H1 (cell line): ENCODE results near the gene SLC2A13. TPM values are rescaled to one million over a fixed set of nuclear protein-coding genes. Genes with fewer than 3 reads are reported as not detected.

Source experiments
- CTCF ChIA-PET: fragments of 300-600 bp; sonication (Branson Sonifier 250); formaldehyde crosslinking; loops from one replicate; lab custom pipeline; 2021; ENCODE audit not compliant: partially characterized antibody; lab: Charles Lee
- POLR2A ChIA-PET: fragments of 300-600 bp; sonication (Branson Sonifier 250); formaldehyde crosslinking; loops from one replicate; lab custom pipeline; 2021; ENCODE audit warnings: inconsistent platforms; ENCODE audit not compliant: partially characterized antibody; lab: Charles Lee
- DNase-seq, 2 experiments: peaks; one replicate each; pipeline versions ENCODE4 v3.0.0 to v3.0.0-alpha.2; 2010 to 2022; ENCODE audit warnings: low spot score in 2 of 2, low read depth in 1 of 2, mixed read lengths in 1 of 2
- FAIRE-seq: peaks from 2 replicates; lab custom pipeline; 2011; peaks lifted over from hg19 to GRCh38; lab: Jason Lieb, UNC
- H2AFZ ChIP-seq: 2 replicates; pipeline ENCODE4 v1.8.1; 2012; ENCODE audit warnings: low read length, inconsistent platforms
- H2AK5ac ChIP-seq: 2 replicates; pipeline ENCODE4 v1.6.1; 2013; ENCODE audit warnings: low read depth, low read length
- H2BK120ac ChIP-seq: replicated peaks from 2 replicates; pipeline ENCODE3; 2013; ENCODE audit warnings: low read depth, low read length, inconsistent platforms
- H2BK12ac ChIP-seq: 2 replicates; pipeline ENCODE4 v1.6.1; 2013; ENCODE audit warnings: low read depth, low read length
- H2BK15ac ChIP-seq: 2 replicates; pipeline ENCODE4 v1.6.1; 2013; ENCODE audit warnings: low read length
- H2BK20ac ChIP-seq: 2 replicates; pipeline ENCODE4 v1.6.1; 2013; ENCODE audit warnings: low read length
- H2BK5ac ChIP-seq: 2 replicates; pipeline ENCODE4 v1.6.1; 2013; ENCODE audit warnings: low read depth, low read length
- H3K14ac ChIP-seq: 2 replicates; pipeline ENCODE4 v1.6.1; 2013; ENCODE audit warnings: inconsistent platforms; ENCODE audit not compliant: insufficient read length
- H3K18ac ChIP-seq: 2 replicates; pipeline ENCODE4 v1.6.1; 2013; ENCODE audit warnings: low read length; ENCODE audit errors: extremely low read depth
- H3K23ac ChIP-seq: 2 replicates; pipeline ENCODE4 v1.6.1; 2013; ENCODE audit warnings: inconsistent platforms; ENCODE audit not compliant: insufficient read length
- H3K23me2 ChIP-seq: 2 replicates; pipeline ENCODE4 v1.6.1; 2013; ENCODE audit warnings: low read depth, low read length
- H3K27ac ChIP-seq: 2 replicates; pipeline ENCODE4 v1.6.1; 2011; ENCODE audit warnings: low read depth, low read length, inconsistent platforms
- H3K27me3 ChIP-seq, 4 experiments: replicated peaks in 1 of 4; 1 replicate in 1 of 4; 2 replicates in 3 of 4; pipeline versions ENCODE4 v1.6.1 to v1.8.1; 2011 to 2013; ENCODE audit warnings: low read length in 3 of 4, mild to moderate bottlenecking in 3 of 4, inconsistent platforms in 2 of 4, mixed read lengths in 2 of 4, moderate library complexity in 1 of 4; ENCODE audit not compliant: control insufficient read depth in 3 of 4, insufficient read depth in 3 of 4; ENCODE audit errors: extremely low read depth in 1 of 4
- H3K36me3 ChIP-seq, 4 experiments: 2 replicates each; pipeline versions ENCODE4 v1.6.1 to v1.8.1; 2011 to 2013; ENCODE audit warnings: mild to moderate bottlenecking in 4 of 4, low read length in 3 of 4, moderate library complexity in 2 of 4, control low read depth in 1 of 4, inconsistent platforms in 1 of 4; ENCODE audit not compliant: insufficient read depth in 4 of 4, control insufficient read depth in 2 of 4
- H3K4ac ChIP-seq: replicated peaks from 2 replicates; pipeline ENCODE3; 2013; ENCODE audit warnings: low read length, low read depth, mixed read lengths, inconsistent platforms; ENCODE audit not compliant: insufficient read length
- H3K4me1 ChIP-seq, 4 experiments: replicated peaks in 1 of 4; 1 replicate in 1 of 4; 2 replicates in 3 of 4; pipeline versions ENCODE4 v1.6.1 to v1.8.1; 2011 to 2013; ENCODE audit warnings: low read length in 3 of 4, inconsistent platforms in 2 of 4, mixed read lengths in 1 of 4; ENCODE audit not compliant: insufficient read depth in 4 of 4, control insufficient read depth in 3 of 4
- H3K4me2 ChIP-seq, 2 experiments: 2 replicates each; pipeline versions ENCODE4 v1.6.1 to v1.8.1; 2011 to 2013; ENCODE audit warnings: low read depth in 2 of 2, low read length in 2 of 2, control low read depth in 1 of 2, inconsistent platforms in 1 of 2, mild to moderate bottlenecking in 1 of 2; ENCODE audit not compliant: insufficient read depth in 1 of 2
- H3K4me3 ChIP-seq, 4 experiments: fragments of 200-600, 300-600 bp in 1 of 4; sonication (generic), shearing (Covaris generic), sonication (Bioruptor Twin) in 1 of 4; 2 replicates each; pipeline versions ENCODE4 v1.5.1 to v1.8.1; 2011 to 2016; ENCODE audit warnings: low read length in 4 of 4, low read depth in 3 of 4, control low read depth in 2 of 4, inconsistent platforms in 2 of 4, mild to moderate bottlenecking in 2 of 4, mixed read lengths in 1 of 4, moderate library complexity in 1 of 4; ENCODE audit not compliant: insufficient read depth in 2 of 4; ENCODE audit errors: extremely low read depth in 1 of 4
- H3K56ac ChIP-seq: replicated peaks from 2 replicates; pipeline ENCODE3; 2013; ENCODE audit warnings: low read depth, mild to moderate bottlenecking, mixed read lengths, low read length, inconsistent platforms; ENCODE audit not compliant: insufficient read length
- H3K79me1 ChIP-seq: 2 replicates; pipeline ENCODE4 v1.6.1; 2013; ENCODE audit warnings: low read depth, low read length, control low read depth
- H3K79me2 ChIP-seq, 2 experiments: 2 replicates each; pipeline versions ENCODE4 v1.6.1 to v1.8.1; 2012 to 2013; ENCODE audit warnings: low read length in 2 of 2, mild to moderate bottlenecking in 2 of 2, inconsistent platforms in 1 of 2; ENCODE audit not compliant: insufficient read depth in 2 of 2, control insufficient read depth in 1 of 2
- H3K9ac ChIP-seq, 4 experiments: replicated peaks in 1 of 4; 1 replicate in 1 of 4; 2 replicates in 3 of 4; pipeline versions ENCODE4 v1.6.1 to v1.8.1; 2011 to 2013; ENCODE audit warnings: low read depth in 3 of 4, low read length in 3 of 4, control low read depth in 2 of 4, mild to moderate bottlenecking in 2 of 4, moderate library complexity in 2 of 4, inconsistent platforms in 1 of 4; ENCODE audit errors: extremely low read depth in 1 of 4
- H3K9me3 ChIP-seq, 2 experiments: 2 replicates each; pipeline versions ENCODE4 v1.6.1 to v1.8.1; 2012 to 2013; ENCODE audit warnings: mild to moderate bottlenecking in 2 of 2, moderate library complexity in 2 of 2, control low read depth in 1 of 2, inconsistent platforms in 1 of 2, low read depth in 1 of 2, low read length in 1 of 2, mixed read lengths in 1 of 2; ENCODE audit not compliant: insufficient read depth in 2 of 2
- H4K20me1 ChIP-seq, 2 experiments: replicated peaks in 1 of 2; 2 replicates each; pipeline versions ENCODE3 to v1.8.1; 2011 to 2013; ENCODE audit warnings: inconsistent platforms in 2 of 2, low read length in 2 of 2, mild to moderate bottlenecking in 1 of 2; ENCODE audit not compliant: insufficient read depth in 2 of 2, control insufficient read depth in 1 of 2
- H4K5ac ChIP-seq: 2 replicates; pipeline ENCODE4 v1.6.1; 2013; ENCODE audit warnings: low read length, low read depth, mixed read lengths, inconsistent platforms; ENCODE audit not compliant: insufficient read length
- H4K8ac ChIP-seq: 2 replicates; pipeline ENCODE4 v1.8.0; 2013; ENCODE audit warnings: mild to moderate bottlenecking, moderate library complexity, low read length, inconsistent platforms; ENCODE audit not compliant: insufficient read depth; ENCODE audit errors: extremely low read depth
- H4K91ac ChIP-seq: replicated peaks from 2 replicates; pipeline ENCODE3; 2013; ENCODE audit warnings: low read length, mixed read lengths, inconsistent platforms; ENCODE audit not compliant: insufficient read length
- POU5F1 ChIP-seq: IDR thresholded peaks from 2 replicates; pipeline ENCODE4 v1.6.1; 2011; ENCODE audit warnings: low read depth, mild to moderate bottlenecking, low read length, moderate library complexity
- WGBS, 2 experiments: shearing (Covaris generic) in 1 of 2; methylation state at CpG; one replicate each; pipeline versions ENCODE4 v1.1.6 to v1.1.7; 2013 to 2015; ENCODE audit warnings: low lambda C conversion rate in 2 of 2, mixed read lengths in 2 of 2, inconsistent platforms in 1 of 2, low coverage in 1 of 2, missing lambda C conversion rate in 1 of 2; ENCODE audit not compliant: insufficient replicate concordance in 2 of 2, insufficient coverage in 1 of 2, insufficient read length in 1 of 2; ENCODE audit errors: extremely low coverage in 1 of 2, missing lambda C conversion rate in 1 of 2; 5-methylcytosine and 5-hydroxymethylcytosine counted together
- polyA plus RNA-seq, 7 experiments: library from polyadenylated mRNA; depleted of rRNA in 3 of 7; stranded (reverse) in 5 of 7; unstranded in 2 of 7; fragments of >200 nt in 5 of 7; fragments of 200-250 nt in 2 of 7; gene quantifications; 1 replicate in 5 of 7; 2 replicates in 1 of 7; 4 replicates in 1 of 7; pipeline versions ENCODE4 v1.2.1 to v1.2.3, GENCODE V29; 2011 to 2013; ENCODE audit warnings: missing spikeins in 2 of 7, mixed read lengths in 2 of 7
- total RNA-seq: library from RNA; stranded (reverse); fragmentation: NEBNext Ultra II Directional; extraction: Animal tissue kit (Norgen Biotek cat#: 25700); gene quantifications from 2 replicates; pipeline ENCODE4 v1.2.1, GENCODE V29; 2021

Gene SLC2A13
- total and polyA plus RNA-seq, 2 of the 8 experiments (the other 6 are each of a cell fraction or from before 2014, with no cell fraction given): 2.8 to 9.6 TPM

GRCh38 chr12:39887856-39888255 lies 218.0 kb downstream of the SLC2A13 start:
- Histone ChIP-seq H3K18ac (no peak overlapping the region), H4K5ac (no peak overlapping the region), H3K4me2 (no peak overlapping the region), H3K79me2 (no peaks in the 10 kb centered on the region), H3K56ac (no peak overlapping the region), H3K9me3 (no peaks in the 10 kb centered on the region), H3K14ac (no peak overlapping the region), H2BK5ac (no peak overlapping the region), H3K27me3 (no peaks in the 10 kb centered on the region), H3K36me3 (no peaks in the 10 kb centered on the region), H4K8ac (no peak overlapping the region), H3K79me1 (no peaks in the 10 kb centered on the region), H2BK120ac (no peak overlapping the region), H3K9ac (no peak overlapping the region), H4K20me1 (no peaks in the 10 kb centered on the region), H2BK12ac (no peak overlapping the region), H3K23me2 (no peaks in the 10 kb centered on the region), H2AFZ (no peak overlapping the region), H2BK15ac (no peak overlapping the region), H3K27ac (no peak overlapping the region), H3K23ac (no peak overlapping the region), H3K4me1 (peaks cover 0 to 5% (median 0%) of the 10 kb centered on the region in 4 experiments; a peak in 1 of 7 replicates), H3K4ac (no peak overlapping the region), H4K91ac (no peak overlapping the region), H3K4me3 (no peak overlapping the region), H2BK20ac (no peak overlapping the region), H2AK5ac (no peak overlapping the region; the same call in 1 of the 2 replicates)
- ChIA-PET POLR2A (no interaction called here), CTCF (no interaction called here)
- WGBS, 2 experiments: 95% methylated on average over 1 of the region's 1 CpG; no CpG with 5 or more reads in 1 of the 2 experiments
- FAIRE-seq (no peak), DNase-seq (no peak)
- TF ChIP-seq POU5F1: no peak
